HG02840 (cell line): ENCODE data around the gene SLC30A9.

ENCODE experiments used
- ATAC-seq: cut with Tn5 transposase; IDR thresholded peaks from one replicate; pipeline ENCODE4 v1.9.1; 2021; ENCODE audit warnings: mild to moderate bottlenecking, moderate library complexity, moderate number of reproducible peaks; ENCODE audit not compliant: unreplicated experiment, low FRiP score

The SLC30A9 gene

GRCh38 chr4:41990365-41991111, at the start of gene SLC30A9:
Gene SLC30A9 (plus strand): TSS chr4:41990530. CDS start chr4:41990652, 122 bp downstream.
- ATAC-seq: peak; percentile 98

- no peak for ATAC-seq
Observed at GRCh38 chr4:41940834-41941233, 49.5 kb upstream of the SLC30A9 start.

GRCh38 chr4:41943506-41943905, 46.8 kb upstream of the SLC30A9 start:
- no peak for ATAC-seq

- ATAC-seq: no peak
Observed at GRCh38 chr4:41944089-41944488, 46.2 kb upstream of the SLC30A9 start.

- ATAC-seq: no peak
Observed at GRCh38 chr4:41949531-41949930, 40.8 kb upstream of the SLC30A9 start.

- ATAC-seq: no peak
Observed at GRCh38 chr4:41957634-41958033, 32.7 kb upstream of the SLC30A9 start.

GRCh38 chr4:41963105-41963504, 27.2 kb upstream of the SLC30A9 start:
- ATAC-seq: no peak

GRCh38 chr4:41964401-41964800, 25.9 kb upstream of the SLC30A9 start:
- ATAC-seq: no peak

- no peak for ATAC-seq
Observed at GRCh38 chr4:41967392-41967791, 22.9 kb upstream of the SLC30A9 start.

- no peak for ATAC-seq
Observed at GRCh38 chr4:41969671-41970070, 20.7 kb upstream of the SLC30A9 start.

GRCh38 chr4:41975341-41975740, 15.0 kb upstream of the SLC30A9 start:
- ATAC-seq: no peak

- ATAC-seq: no peak
Observed at GRCh38 chr4:41976775-41977516, 13.4 kb upstream of the SLC30A9 start.

- ATAC-seq: no peak
Observed at GRCh38 chr4:41977709-41978108, 12.6 kb upstream of the SLC30A9 start.

- ATAC-seq: no peak
Observed at GRCh38 chr4:41981456-41981855, 8.9 kb upstream of the SLC30A9 start, which contains the start of gene DCAF4L1. Gene DCAF4L1 (plus strand): TSS chr4:41981756. CDS start chr4:41981793, 37 bp downstream.

- no peak for ATAC-seq
Observed at GRCh38 chr4:41982716-41983115, 7.6 kb upstream of the SLC30A9 start.

- no peak for ATAC-seq
Observed at GRCh38 chr4:41985151-41985550, 5.2 kb upstream of the SLC30A9 start.

- ATAC-seq: peak; percentile 4
Observed at GRCh38 chr4:41989994-41990364, 351 bp upstream of the SLC30A9 start.

GRCh38 chr4:41991916-41992767, 1.8 kb downstream of the SLC30A9 start:
- ATAC-seq: no peak

- no peak for ATAC-seq
Observed at GRCh38 chr4:41992967-41993857, 2.9 kb downstream of the SLC30A9 start.

GRCh38 chr4:41994461-41994985, 4.2 kb downstream of the SLC30A9 start:
- ATAC-seq: no peak
